WTC11 (cell line): Measurements from ENCODE around the gene C9orf153.

Experiments
- CREM ChIP-seq: sonication (generic); formaldehyde crosslinking; IDR thresholded peaks from 2 replicates; pipeline ENCODE4 v1.8.1; 2022; ENCODE audit warnings: mild to moderate bottlenecking, missing genetic modification reagents, moderate library complexity
- FOXK1 ChIP-seq: sonication (generic); formaldehyde crosslinking; IDR thresholded peaks from 2 replicates; pipeline ENCODE4 v1.8.0; 2022; ENCODE audit warnings: mild to moderate bottlenecking, moderate library complexity, missing genetic modification reagents
- JUN ChIP-seq: sonication (generic); formaldehyde crosslinking; IDR thresholded peaks from 2 replicates; pipeline ENCODE4 v1.8.0; 2023; ENCODE audit warnings: mild to moderate bottlenecking, missing genetic modification reagents
- KAT7 ChIP-seq: sonication (generic); formaldehyde crosslinking; IDR thresholded peaks from 2 replicates; pipeline ENCODE4 v1.8.1; 2023; ENCODE audit warnings: missing genetic modification reagents, mild to moderate bottlenecking, borderline replicate concordance
- NR1H2 ChIP-seq: sonication (generic); formaldehyde crosslinking; IDR thresholded peaks from 2 replicates; pipeline ENCODE4 v1.9.0; 2021; ENCODE audit warnings: mild to moderate bottlenecking, moderate library complexity, missing genetic modification reagents
- ZNF138 ChIP-seq: sonication (generic); formaldehyde crosslinking; conservative IDR thresholded peaks from 2 replicates; pipeline ENCODE4 v1.8.1; 2022; ENCODE audit warnings: mild to moderate bottlenecking, moderate library complexity, missing genetic modification reagents
- TF ChIP-seq, protein P1 (sequence below): fragments of 200-600 bp; IDR thresholded peaks from 2 replicates; pipeline ENCODE4 v1.8.0; 2022; ENCODE audit warnings: antibody characterized with exemption
- TF ChIP-seq, protein P2 (sequence below): sonication (generic); formaldehyde crosslinking; IDR thresholded peaks from 2 replicates; pipeline ENCODE4 v1.8.0; 2022; ENCODE audit warnings: mild to moderate bottlenecking, missing genetic modification reagents
- TF ChIP-seq, protein P3 (sequence below): fragments of 250-450 bp; sonication (Bioruptor Pico); IDR thresholded peaks from 2 replicates; pipeline ENCODE4 v1.9.0; 2021; ENCODE audit warnings: moderate library complexity, mild to moderate bottlenecking, inconsistent platforms, borderline replicate concordance

DNA sequence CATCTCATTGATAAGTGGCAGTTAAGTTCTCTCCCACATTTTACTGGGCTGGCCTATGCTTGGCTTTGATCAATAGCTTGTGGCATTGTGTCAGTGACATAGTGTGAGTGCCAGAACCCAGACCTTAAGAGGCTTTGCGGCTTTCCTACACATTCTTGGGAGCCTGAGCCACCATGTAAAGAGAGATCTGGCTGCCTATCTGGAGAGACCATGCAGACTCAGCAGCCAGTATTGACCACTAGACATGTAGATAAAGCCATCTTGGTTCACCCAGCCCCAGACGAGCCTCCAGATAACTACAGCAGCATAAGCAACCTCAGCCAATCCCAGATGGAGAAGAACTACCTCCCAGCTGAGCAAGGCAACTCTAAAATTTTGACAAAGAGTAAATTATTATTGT lies 28.6 kb downstream of the C9orf153 start:
- TF ChIP-seq, protein P1, sequence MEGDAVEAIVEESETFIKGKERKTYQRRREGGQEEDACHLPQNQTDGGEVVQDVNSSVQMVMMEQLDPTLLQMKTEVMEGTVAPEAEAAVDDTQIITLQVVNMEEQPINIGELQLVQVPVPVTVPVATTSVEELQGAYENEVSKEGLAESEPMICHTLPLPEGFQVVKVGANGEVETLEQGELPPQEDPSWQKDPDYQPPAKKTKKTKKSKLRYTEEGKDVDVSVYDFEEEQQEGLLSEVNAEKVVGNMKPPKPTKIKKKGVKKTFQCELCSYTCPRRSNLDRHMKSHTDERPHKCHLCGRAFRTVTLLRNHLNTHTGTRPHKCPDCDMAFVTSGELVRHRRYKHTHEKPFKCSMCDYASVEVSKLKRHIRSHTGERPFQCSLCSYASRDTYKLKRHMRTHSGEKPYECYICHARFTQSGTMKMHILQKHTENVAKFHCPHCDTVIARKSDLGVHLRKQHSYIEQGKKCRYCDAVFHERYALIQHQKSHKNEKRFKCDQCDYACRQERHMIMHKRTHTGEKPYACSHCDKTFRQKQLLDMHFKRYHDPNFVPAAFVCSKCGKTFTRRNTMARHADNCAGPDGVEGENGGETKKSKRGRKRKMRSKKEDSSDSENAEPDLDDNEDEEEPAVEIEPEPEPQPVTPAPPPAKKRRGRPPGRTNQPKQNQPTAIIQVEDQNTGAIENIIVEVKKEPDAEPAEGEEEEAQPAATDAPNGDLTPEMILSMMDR, result no peak
- TF ChIP-seq, protein P2, sequence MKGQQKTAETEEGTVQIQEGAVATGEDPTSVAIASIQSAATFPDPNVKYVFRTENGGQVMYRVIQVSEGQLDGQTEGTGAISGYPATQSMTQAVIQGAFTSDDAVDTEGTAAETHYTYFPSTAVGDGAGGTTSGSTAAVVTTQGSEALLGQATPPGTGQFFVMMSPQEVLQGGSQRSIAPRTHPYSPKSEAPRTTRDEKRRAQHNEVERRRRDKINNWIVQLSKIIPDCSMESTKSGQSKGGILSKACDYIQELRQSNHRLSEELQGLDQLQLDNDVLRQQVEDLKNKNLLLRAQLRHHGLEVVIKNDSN, result no peak
- TF ChIP-seq NR1H2 (CRISPR knock-in tag) (no peak), FOXK1 (CRISPR knock-in tag) (no peak), KAT7 (CRISPR knock-in tag) (no peak), ZNF138 (CRISPR knock-in tag) (no peak), JUN (CRISPR knock-in tag) (no peak), CREM (no peak)
- TF ChIP-seq, protein P3, sequence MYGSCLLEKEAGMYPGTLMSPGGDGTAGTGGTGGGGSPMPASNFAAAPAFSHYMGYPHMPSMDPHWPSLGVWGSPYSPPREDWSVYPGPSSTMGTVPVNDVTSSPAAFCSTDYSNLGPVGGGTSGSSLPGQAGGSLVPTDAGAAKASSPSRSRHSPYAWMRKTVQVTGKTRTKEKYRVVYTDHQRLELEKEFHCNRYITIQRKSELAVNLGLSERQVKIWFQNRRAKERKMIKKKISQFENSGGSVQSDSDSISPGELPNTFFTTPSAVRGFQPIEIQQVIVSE (CRISPR knock-in tag), result no peak
